Esophagus (tissue), 2 donors: ENCODE data around the gene ACRBP. TPM values are rescaled to one million over a fixed set of nuclear protein-coding genes. Genes with fewer than 3 reads are reported as not detected.
"Not testable (repeated sequence)": the region's sequence is repeated elsewhere in the genome, so short reads cannot be mapped to it uniquely, and the experiment has no call there.

Experiments
- H3K27ac ChIP-seq, 2 donors: one replicate each; pipeline ENCODE4 v1.5.1; 2013; ENCODE audit warnings: low read depth in 2 of 2, mild to moderate bottlenecking in 2 of 2, inconsistent platforms in 1 of 2, low read length in 1 of 2, moderate library complexity in 1 of 2
- H3K27me3 ChIP-seq, 2 donors: one replicate each; pipeline ENCODE4 v1.6.1; 2013; ENCODE audit warnings: low read length in 2 of 2, control low read depth in 1 of 2, mild to moderate bottlenecking in 1 of 2; ENCODE audit not compliant: insufficient read depth in 2 of 2, control insufficient read depth in 1 of 2
- H3K36me3 ChIP-seq, 2 donors: one replicate each; pipeline ENCODE4 v1.6.1; 2013; ENCODE audit warnings: low read length in 1 of 2; ENCODE audit not compliant: control insufficient read depth in 2 of 2, insufficient read depth in 2 of 2
- H3K4me1 ChIP-seq, 2 donors: one replicate each; pipeline ENCODE4 v1.6.1; 2013; ENCODE audit warnings: low read length in 1 of 2; ENCODE audit not compliant: control insufficient read depth in 2 of 2, insufficient read depth in 2 of 2
- H3K4me3 ChIP-seq, 2 donors: one replicate each; pipeline ENCODE4 v1.5.1; 2013; ENCODE audit warnings: low read length in 2 of 2, mild to moderate bottlenecking in 2 of 2, low read depth in 1 of 2, moderate library complexity in 1 of 2
- H3K9me3 ChIP-seq, 2 donors: one replicate each; pipeline ENCODE4 v1.6.1; 2013; ENCODE audit warnings: mild to moderate bottlenecking in 2 of 2, low read depth in 1 of 2, low read length in 1 of 2, moderate library complexity in 1 of 2; ENCODE audit not compliant: control insufficient read depth in 2 of 2, insufficient read depth in 1 of 2
- WGBS, 2 donors: extraction: QIAGEN DNeasy Blood & Tissue Kit; methylation state at CpG; one replicate each; pipeline ENCODE4 v1.1.7; 2013; 5-methylcytosine and 5-hydroxymethylcytosine counted together
- polyA plus RNA-seq, 2 donors: library from polyadenylated mRNA; stranded (reverse); fragments of 200-250 nt; gene quantifications; one replicate each; pipeline ENCODE4 v1.2.3, GENCODE V29; 2013
- donor health status: healthy with polysubstance abuse.
- donor health status: Bipolar disorder and iron deficiency.

Gene ACRBP
- polyA plus RNA-seq, 2 donors = 0.32 to 0.84 TPM

DNA sequence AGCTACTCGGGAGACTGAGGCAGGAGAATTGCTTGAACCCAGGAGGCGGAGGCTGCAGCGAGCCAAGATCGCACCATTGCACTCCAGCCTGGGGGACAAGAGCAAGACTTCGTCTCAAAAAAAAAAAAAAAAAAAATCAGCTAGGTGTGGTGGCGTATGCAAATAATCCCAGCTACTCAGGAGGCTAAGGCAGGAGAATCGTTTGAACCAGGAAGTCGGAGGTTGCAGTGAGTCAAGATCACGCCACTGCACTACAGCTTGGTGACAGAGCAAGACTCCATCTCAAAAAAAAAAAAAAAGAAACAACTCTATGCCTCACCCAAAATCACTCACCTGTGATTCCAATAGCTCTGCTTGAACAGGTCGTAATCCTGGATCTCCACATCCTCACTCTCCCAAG is 51.6 kb downstream of the ACRBP start:
- 87% methylated on average over 10 of the region's 10 CpGs for WGBS, 2 donors
- not testable (repeated sequence) for H3K27ac ChIP-seq, H3K4me3 ChIP-seq, H3K27me3 ChIP-seq, H3K4me1 ChIP-seq, H3K9me3 ChIP-seq
- H3K36me3 ChIP-seq = peaks cover 53 to 58% of the 10 kb centered on the region in 2 donors

DNA sequence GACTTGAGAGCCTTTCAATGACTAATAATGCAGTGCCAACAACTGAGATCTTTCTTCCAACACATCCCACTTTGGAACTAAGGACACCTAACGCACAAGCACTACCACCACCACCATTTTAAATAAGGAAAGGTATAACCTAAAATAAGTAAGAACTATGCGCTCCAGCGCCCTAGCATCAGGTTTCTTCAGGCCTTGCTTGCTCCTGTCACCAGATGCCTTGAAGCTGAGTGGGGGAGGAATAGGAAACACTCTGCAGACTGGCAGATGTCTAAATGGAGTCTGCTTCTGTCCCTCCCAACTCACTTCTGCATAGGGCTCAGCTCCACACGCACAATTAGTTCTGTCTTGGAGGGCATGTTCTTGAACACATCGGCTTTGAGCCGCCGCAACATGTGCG is 55.1 kb downstream of the ACRBP start:
- peaks cover 41 to 48% of the 10 kb centered on the region in 2 donors for H3K36me3 ChIP-seq
- WGBS, 2 donors = 91 to 93% methylated on average over 8 of the region's 8 CpGs

More for the DNA sequence above, 55.1 kb downstream of the ACRBP start:
- H3K27ac ChIP-seq = peak overlapping the region in 1 of 2 donors; percentile 33
- H3K4me1 ChIP-seq = no peaks in the 10 kb centered on the region
- no peaks in the 10 kb centered on the region for H3K9me3 ChIP-seq
- H3K4me3 ChIP-seq = no peak overlapping the region
- H3K27me3 ChIP-seq = no peaks in the 10 kb centered on the region

Other genes starting within 250 kb of the ACRBP start
- under 1 TPM; 0.84 to 0.98 TPM for gene CD27, start 202.5 kb downstream of the ACRBP start, polyA plus RNA-seq
- 10 to 100 TPM in 1 of 2 donors, 1 to 10 TPM in 1; 8.9 to 11.9 TPM for gene TAPBPL, start 195.4 kb downstream of the ACRBP start, polyA plus RNA-seq
- gene VAMP1, start 176.8 kb downstream of the ACRBP start, polyA plus RNA-seq = 1 to 10 TPM; 4.3 to 6.6 TPM
- gene MRPL51, start 154.2 kb downstream of the ACRBP start, polyA plus RNA-seq = 100 to 1,000 TPM in 1 of 2 donors, 10 to 100 TPM in 1; 60.7 to 124 TPM
- 10 to 100 TPM; 10.2 to 13.7 TPM for gene NCAPD2, start 153.3 kb downstream of the ACRBP start, polyA plus RNA-seq
- 1,000 to 10,000 TPM; 2,765 to 3,567 TPM for gene GAPDH, start 112.9 kb downstream of the ACRBP start, polyA plus RNA-seq
- 1 to 10 TPM; 5.7 TPM for gene IFFO1, start 91.4 kb downstream of the ACRBP start, polyA plus RNA-seq
- gene NOP2, start 79.1 kb downstream of the ACRBP start, polyA plus RNA-seq = 10 to 100 TPM; 26.3 to 41.6 TPM
- gene CHD4, start 40.1 kb downstream of the ACRBP start, polyA plus RNA-seq = 100 to 1,000 TPM in 1 of 2 donors, 10 to 100 TPM in 1; 79.3 to 116 TPM
- 10 to 100 TPM; 11.6 to 19.3 TPM for gene LPAR5, start 11.5 kb downstream of the ACRBP start, polyA plus RNA-seq
- 10 to 100 TPM; 15.2 to 24.7 TPM for gene ING4, start 15.7 kb upstream of the ACRBP start, polyA plus RNA-seq
- 10 to 100 TPM; 22.2 to 26.9 TPM for gene ZNF384, start 41.9 kb upstream of the ACRBP start, polyA plus RNA-seq
- gene PIANP, start 53.4 kb upstream of the ACRBP start, polyA plus RNA-seq = under 1 TPM; 0.10 to 0.28 TPM
- 10 to 100 TPM; 34.7 to 55.4 TPM for gene COPS7A, start 76.6 kb upstream of the ACRBP start, polyA plus RNA-seq
- 100 to 1,000 TPM; 117 to 158 TPM for gene MLF2, start 105.7 kb upstream of the ACRBP start, polyA plus RNA-seq
- 100 to 1,000 TPM; 249 to 449 TPM for gene PTMS, start 118.9 kb upstream of the ACRBP start, polyA plus RNA-seq
- 1 to 10 TPM in 1 of 2 donors, under 1 TPM in 1; 0.88 to 1.1 TPM for gene LAG3, start 125.1 kb upstream of the ACRBP start, polyA plus RNA-seq
- gene CD4, start 142.1 kb upstream of the ACRBP start, polyA plus RNA-seq = 1 to 10 TPM; 1.4 to 2.3 TPM
- 1 to 10 TPM; 2.1 to 2.5 TPM for gene GPR162, start 174.4 kb upstream of the ACRBP start, polyA plus RNA-seq
- gene P3H3, start 181.0 kb upstream of the ACRBP start, polyA plus RNA-seq = 1 to 10 TPM; 3.4 to 3.9 TPM
- 1 to 10 TPM; 1.1 to 1.3 TPM for gene GNB3, start 193.5 kb upstream of the ACRBP start, polyA plus RNA-seq
- 10 to 100 TPM; 14.6 to 19.3 TPM for gene CDCA3, start 203.9 kb upstream of the ACRBP start, polyA plus RNA-seq
- gene USP5, start 204.7 kb upstream of the ACRBP start, polyA plus RNA-seq = 10 to 100 TPM; 21.4 to 40.7 TPM
- 100 to 1,000 TPM; 404 to 939 TPM for gene TPI1, start 220.1 kb upstream of the ACRBP start, polyA plus RNA-seq
- 1 to 10 TPM; 5.7 to 7.0 TPM for gene SPSB2, start 225.9 kb upstream of the ACRBP start, polyA plus RNA-seq